Upper lobe of left lung (tissue), 6 donors: Measurements from ENCODE around the gene PIBF1. TPM values are rescaled to one million over a fixed set of nuclear protein-coding genes. Genes with fewer than 3 reads are reported as not detected.

Experiments
- ATAC-seq, 2 donors: fragments of 200-7000 bp; cut with Tn5 transposase; one replicate each; pipeline ENCODE4 v1.9.1; 2022; ENCODE audit warnings: mild to moderate bottlenecking in 2 of 2, moderate library complexity in 2 of 2; ENCODE audit not compliant: low FRiP score in 2 of 2
- DNase-seq, 2 donors: peaks; one replicate each; pipeline ENCODE4 v3.0.0-alpha.2; 2019 to 2020
- H3K27ac ChIP-seq, 4 donors: fragments of 200-600 bp; sonication (generic); one replicate each; pipeline ENCODE4 v1.5.1; 2016 to 2019
- H3K27me3 ChIP-seq, 4 donors: fragments of 200-600 bp; sonication (generic); one replicate each; pipeline ENCODE4 v1.5.1; 2017 to 2019
- H3K36me3 ChIP-seq, 4 donors: fragments of 200-600 bp; sonication (generic); one replicate each; pipeline ENCODE4 v1.5.1; 2016 to 2019
- H3K4me1 ChIP-seq, 4 donors: fragments of 200-600 bp; sonication (generic); one replicate each; pipeline ENCODE4 v1.5.1; 2018 to 2019
- H3K4me3 ChIP-seq, 4 donors: fragments of 200-600 bp; sonication (generic); one replicate each; pipeline ENCODE4 v1.5.1; 2017 to 2019; ENCODE audit warnings: mild to moderate bottlenecking in 2 of 4, moderate library complexity in 1 of 4
- H3K9me3 ChIP-seq, 4 donors: fragments of 200-600 bp; sonication (generic); one replicate each; pipeline ENCODE4 v1.5.1; 2018 to 2019
- EP300 ChIP-seq, 4 donors: sonication (generic); formaldehyde crosslinking; IDR thresholded peaks; one replicate each; pipeline ENCODE4 v1.5.1; 2017; ENCODE audit warnings: antibody characterized with exemption in 4 of 4, control low read depth in 2 of 4
- POLR2A ChIP-seq, 4 donors: fragments of 450-650 bp; IDR thresholded peaks; one replicate each; pipeline ENCODE4 v1.5.1; 2016 to 2017; ENCODE audit warnings: antibody characterized with exemption in 4 of 4, mild to moderate bottlenecking in 2 of 4
- POLR2AphosphoS5 ChIP-seq, 2 donors: sonication (generic); formaldehyde crosslinking; IDR thresholded peaks; one replicate each; pipeline ENCODE4 v1.5.1; 2017; ENCODE audit warnings: antibody characterized with exemption in 2 of 2
- WGBS, 2 donors: methylation state at CpG; one replicate each; pipeline ENCODE4 v1.1.5; 2017 to 2018; 5-methylcytosine and 5-hydroxymethylcytosine counted together
- total RNA-seq, 6 donors: library from RNA; depleted of rRNA in 4 of 6; stranded (reverse); fragments of >200 nt in 4 of 6; gene quantifications; one replicate each; pipeline versions ENCODE4 v1.1.0 to v1.2.1, GENCODE V29; 2016 to 2021
- TF ChIP-seq, protein P1 (sequence below), 6 experiments: fragments of 450-650 bp in 4 of 6; fragments of 200-600 bp in 2 of 6; sonication (generic) in 2 of 6; IDR thresholded peaks; one replicate each; pipeline ENCODE4 v1.5.1; 2016 to 2019; ENCODE audit warnings: antibody characterized with exemption in 6 of 6
- donor health status: DM: no; HTN: no; CAD: no; lungs with moderate emphysema.
- donor health status: DM: no; HTN: yes; CAD: no; lungs with severe emphysema.

PIBF1 gene
- total RNA-seq, 6 donors from 2014 or later = 14.1 to 80.7 (median 21.4) TPM

DNA sequence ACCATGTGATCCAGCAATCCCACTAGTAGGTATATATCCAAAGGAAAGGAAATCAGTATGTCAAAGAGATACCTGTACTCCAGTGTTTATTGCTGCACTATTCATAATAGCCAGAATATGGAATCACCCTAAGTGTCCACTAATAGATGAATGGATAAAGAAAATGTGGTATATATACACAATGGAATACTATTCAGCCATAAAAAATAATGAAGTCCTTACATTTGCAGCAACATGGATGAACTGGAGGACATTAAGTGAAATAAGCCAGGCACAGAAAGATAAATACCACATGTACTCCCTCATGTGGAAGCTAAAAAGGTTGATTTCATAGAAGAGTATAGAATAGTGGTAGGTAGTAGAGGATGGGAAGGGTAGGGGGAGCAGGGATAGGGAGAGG is 30.7 kb upstream of the PIBF1 start:
- no peaks in the 10 kb centered on the region for H3K4me1 ChIP-seq
- no peak overlapping the region for H3K4me3 ChIP-seq
- DNase-seq (no peak), ATAC-seq (no peak)
- H3K27ac ChIP-seq = no peak overlapping the region
- H3K9me3 ChIP-seq = no peaks in the 10 kb centered on the region
- TF ChIP-seq, protein P1, sequence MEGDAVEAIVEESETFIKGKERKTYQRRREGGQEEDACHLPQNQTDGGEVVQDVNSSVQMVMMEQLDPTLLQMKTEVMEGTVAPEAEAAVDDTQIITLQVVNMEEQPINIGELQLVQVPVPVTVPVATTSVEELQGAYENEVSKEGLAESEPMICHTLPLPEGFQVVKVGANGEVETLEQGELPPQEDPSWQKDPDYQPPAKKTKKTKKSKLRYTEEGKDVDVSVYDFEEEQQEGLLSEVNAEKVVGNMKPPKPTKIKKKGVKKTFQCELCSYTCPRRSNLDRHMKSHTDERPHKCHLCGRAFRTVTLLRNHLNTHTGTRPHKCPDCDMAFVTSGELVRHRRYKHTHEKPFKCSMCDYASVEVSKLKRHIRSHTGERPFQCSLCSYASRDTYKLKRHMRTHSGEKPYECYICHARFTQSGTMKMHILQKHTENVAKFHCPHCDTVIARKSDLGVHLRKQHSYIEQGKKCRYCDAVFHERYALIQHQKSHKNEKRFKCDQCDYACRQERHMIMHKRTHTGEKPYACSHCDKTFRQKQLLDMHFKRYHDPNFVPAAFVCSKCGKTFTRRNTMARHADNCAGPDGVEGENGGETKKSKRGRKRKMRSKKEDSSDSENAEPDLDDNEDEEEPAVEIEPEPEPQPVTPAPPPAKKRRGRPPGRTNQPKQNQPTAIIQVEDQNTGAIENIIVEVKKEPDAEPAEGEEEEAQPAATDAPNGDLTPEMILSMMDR (IDR thresholded peaks at IDR 0.05) = no peak
- TF ChIP-seq POLR2A (IDR thresholded peaks at IDR 0.05) (no peak), POLR2AphosphoS5 (IDR thresholded peaks at IDR 0.05) (no peak), EP300 (IDR thresholded peaks at IDR 0.05) (no peak)
- H3K27me3 ChIP-seq = no peaks in the 10 kb centered on the region
- peaks cover 9 to 65% (median 25%) of the 10 kb centered on the region in 4 donors for H3K36me3 ChIP-seq

DNA sequence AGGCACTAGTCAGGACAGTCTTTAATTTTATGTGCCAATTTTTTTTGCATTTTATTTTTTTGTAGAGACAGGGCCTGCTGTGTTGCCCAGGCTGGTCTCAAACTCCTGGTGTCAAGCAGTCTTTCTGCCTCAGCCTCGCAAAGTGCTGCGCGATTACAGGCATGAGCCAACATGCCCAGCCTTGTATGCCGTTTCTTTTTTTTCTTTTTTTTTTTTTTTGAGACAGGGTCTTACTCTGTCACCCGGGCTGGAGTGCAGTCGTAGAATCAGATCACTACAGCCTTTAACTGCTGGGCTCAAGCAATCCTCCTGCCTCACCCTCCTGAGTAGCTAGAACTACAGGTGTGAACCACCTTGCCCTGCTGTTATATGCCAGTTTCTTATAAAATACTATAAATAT is 27.8 kb upstream of the PIBF1 start:
- H3K27ac ChIP-seq = no peak overlapping the region
- WGBS, 2 donors = 93 to 94% methylated on average over 6 of the region's 6 CpGs
- no peaks in the 10 kb centered on the region for H3K9me3 ChIP-seq
- ATAC-seq = no peak
- H3K27me3 ChIP-seq = no peaks in the 10 kb centered on the region
- TF ChIP-seq EP300 (IDR thresholded peaks at IDR 0.05) (no peak), POLR2AphosphoS5 (IDR thresholded peaks at IDR 0.05) (no peak), POLR2A (IDR thresholded peaks at IDR 0.05) (no peak)
- TF ChIP-seq, protein P1 (IDR thresholded peaks at IDR 0.05) = no peak
- H3K36me3 ChIP-seq = peaks cover 14 to 72% (median 39%) of the 10 kb centered on the region in 4 donors
- no peak for DNase-seq
- no peaks in the 10 kb centered on the region for H3K4me1 ChIP-seq
- H3K4me3 ChIP-seq = no peak overlapping the region

GRCh38 chr13:72757792-72758535 is 24.0 kb upstream of the PIBF1 start:
- DNase-seq (no peak), ATAC-seq (no peak)
- WGBS, 2 donors = 68 to 71% methylated on average over 4 of the region's 4 CpGs
- no peaks in the 10 kb centered on the region for H3K27me3 ChIP-seq
- no peak overlapping the region for H3K27ac ChIP-seq
- H3K4me1 ChIP-seq = no peaks in the 10 kb centered on the region
- no peak overlapping the region for H3K4me3 ChIP-seq
- H3K9me3 ChIP-seq = no peaks in the 10 kb centered on the region
- TF ChIP-seq POLR2AphosphoS5 (IDR thresholded peaks at IDR 0.05) = no peak
- TF ChIP-seq EP300 (IDR thresholded peaks at IDR 0.05) = no peak
- TF ChIP-seq, protein P1 (IDR thresholded peaks at IDR 0.05) = no peak
- no peak for TF ChIP-seq POLR2A (IDR thresholded peaks at IDR 0.05)
- peaks cover 44 to 98% (median 74%) of the 10 kb centered on the region in 4 donors for H3K36me3 ChIP-seq

- ATAC-seq = no peak
- no peak for DNase-seq
- no peak overlapping the region for H3K4me3 ChIP-seq
- peaks cover 45 to 98% (median 80%) of the 10 kb centered on the region in 4 donors for H3K36me3 ChIP-seq
- no peaks in the 10 kb centered on the region for H3K27me3 ChIP-seq
- WGBS, 2 donors = 85 to 87% methylated on average over 3 of the region's 3 CpGs
- no peak overlapping the region for H3K27ac ChIP-seq
- no peak for TF ChIP-seq POLR2A (IDR thresholded peaks at IDR 0.05)
- no peaks in the 10 kb centered on the region for H3K4me1 ChIP-seq
- H3K9me3 ChIP-seq = no peaks in the 10 kb centered on the region
These were observed 21.7 kb upstream of the PIBF1 start for GRCh38 chr13:72760189-72760588.

- DNase-seq = no peak
- WGBS, 2 donors = 55 to 57% methylated on average over 2 of the region's 2 CpGs
- no peak overlapping the region for H3K4me3 ChIP-seq
- no peaks in the 10 kb centered on the region for H3K4me1 ChIP-seq
- no peaks in the 10 kb centered on the region for H3K27me3 ChIP-seq
- peaks cover 49 to 100% (median 82%) of the 10 kb centered on the region in 4 donors for H3K36me3 ChIP-seq
- TF ChIP-seq EP300 (IDR thresholded peaks at IDR 0.05) = no peak
- TF ChIP-seq POLR2A (IDR thresholded peaks at IDR 0.05) = no peak
- TF ChIP-seq POLR2AphosphoS5 (IDR thresholded peaks at IDR 0.05) = no peak
- TF ChIP-seq, protein P1 (IDR thresholded peaks at IDR 0.05) = no peak
- no peak overlapping the region for H3K27ac ChIP-seq
- no peak for ATAC-seq
- no peaks in the 10 kb centered on the region for H3K9me3 ChIP-seq
These were observed 18.5 kb upstream of the PIBF1 start for GRCh38 chr13:72763411-72763810.
